ENCODE measurements around the gene MUC5AC.

The MUC5AC gene

DNA sequence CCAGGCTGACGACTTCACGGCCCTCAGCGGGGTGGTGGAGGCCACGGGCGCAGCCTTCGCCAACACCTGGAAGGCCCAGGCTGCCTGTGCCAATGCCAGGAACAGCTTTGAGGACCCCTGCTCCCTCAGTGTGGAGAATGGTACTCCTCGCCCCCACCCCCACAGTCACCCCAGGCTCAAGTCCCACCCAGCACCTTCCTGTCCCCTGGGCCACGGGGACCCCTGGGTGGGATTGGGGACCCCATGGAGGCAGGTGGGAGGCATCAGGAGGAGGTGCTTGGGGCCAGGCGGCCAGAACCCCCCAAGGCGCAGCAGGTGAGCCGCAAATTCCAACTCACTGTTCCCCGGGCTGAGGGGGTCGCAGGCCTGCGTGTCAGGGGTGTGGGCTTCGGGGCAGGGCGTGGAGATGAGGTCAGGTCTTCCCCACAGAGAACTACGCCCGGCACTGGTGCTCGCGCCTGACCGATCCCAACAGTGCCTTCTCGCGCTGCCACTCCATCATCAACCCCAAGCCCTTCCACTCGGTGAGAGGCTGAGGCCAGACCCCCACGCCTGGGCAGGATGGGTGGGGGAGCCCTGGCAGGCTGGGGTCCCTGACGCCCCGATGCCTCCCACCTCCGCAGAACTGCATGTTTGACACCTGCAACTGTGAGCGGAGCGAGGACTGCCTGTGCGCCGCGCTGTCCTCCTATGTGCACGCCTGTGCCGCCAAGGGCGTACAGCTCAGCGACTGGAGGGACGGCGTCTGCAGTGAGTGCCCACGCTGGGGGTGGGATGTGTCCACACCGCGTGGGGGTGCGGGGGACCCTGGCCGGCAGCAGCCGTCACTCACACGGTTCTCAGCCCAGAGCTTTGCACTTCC is 74.5 kb downstream of the MUC5AC start:
- no peak overlapping the region for H3K4me3 ChIP-seq (ENCODE audit: low read depth, low read length)
- DNase-seq (ENCODE audit: low read depth), result no peak
- TF ChIP-seq, protein P1, sequence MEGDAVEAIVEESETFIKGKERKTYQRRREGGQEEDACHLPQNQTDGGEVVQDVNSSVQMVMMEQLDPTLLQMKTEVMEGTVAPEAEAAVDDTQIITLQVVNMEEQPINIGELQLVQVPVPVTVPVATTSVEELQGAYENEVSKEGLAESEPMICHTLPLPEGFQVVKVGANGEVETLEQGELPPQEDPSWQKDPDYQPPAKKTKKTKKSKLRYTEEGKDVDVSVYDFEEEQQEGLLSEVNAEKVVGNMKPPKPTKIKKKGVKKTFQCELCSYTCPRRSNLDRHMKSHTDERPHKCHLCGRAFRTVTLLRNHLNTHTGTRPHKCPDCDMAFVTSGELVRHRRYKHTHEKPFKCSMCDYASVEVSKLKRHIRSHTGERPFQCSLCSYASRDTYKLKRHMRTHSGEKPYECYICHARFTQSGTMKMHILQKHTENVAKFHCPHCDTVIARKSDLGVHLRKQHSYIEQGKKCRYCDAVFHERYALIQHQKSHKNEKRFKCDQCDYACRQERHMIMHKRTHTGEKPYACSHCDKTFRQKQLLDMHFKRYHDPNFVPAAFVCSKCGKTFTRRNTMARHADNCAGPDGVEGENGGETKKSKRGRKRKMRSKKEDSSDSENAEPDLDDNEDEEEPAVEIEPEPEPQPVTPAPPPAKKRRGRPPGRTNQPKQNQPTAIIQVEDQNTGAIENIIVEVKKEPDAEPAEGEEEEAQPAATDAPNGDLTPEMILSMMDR (IDR thresholded peaks at IDR 0.05; ENCODE audit: insufficient read depth, low read depth, low read length, missing control alignments), result no peak

DNA sequence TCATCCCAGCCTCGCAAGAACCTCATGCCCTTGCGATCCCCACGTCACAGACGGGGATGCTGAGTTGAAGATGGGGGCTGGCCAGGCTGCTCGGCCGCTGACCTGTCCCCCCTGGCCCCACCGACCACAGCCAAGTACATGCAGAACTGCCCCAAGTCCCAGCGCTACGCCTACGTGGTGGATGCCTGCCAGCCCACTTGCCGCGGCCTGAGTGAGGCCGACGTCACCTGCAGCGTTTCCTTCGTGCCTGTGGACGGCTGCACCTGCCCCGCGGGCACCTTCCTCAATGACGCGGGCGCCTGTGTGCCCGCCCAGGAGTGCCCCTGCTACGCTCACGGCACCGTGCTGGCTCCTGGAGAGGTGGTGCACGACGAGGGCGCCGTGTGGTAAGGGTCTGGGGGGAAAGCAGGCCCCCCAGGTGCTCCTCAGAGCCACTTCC is 75.1 kb downstream of the MUC5AC start:
- TF ChIP-seq, protein P1 (IDR thresholded peaks at IDR 0.05; ENCODE audit: insufficient read depth, low read depth, low read length, missing control alignments), result no peak
- no peak for DNase-seq (ENCODE audit: low read depth)

DNA sequence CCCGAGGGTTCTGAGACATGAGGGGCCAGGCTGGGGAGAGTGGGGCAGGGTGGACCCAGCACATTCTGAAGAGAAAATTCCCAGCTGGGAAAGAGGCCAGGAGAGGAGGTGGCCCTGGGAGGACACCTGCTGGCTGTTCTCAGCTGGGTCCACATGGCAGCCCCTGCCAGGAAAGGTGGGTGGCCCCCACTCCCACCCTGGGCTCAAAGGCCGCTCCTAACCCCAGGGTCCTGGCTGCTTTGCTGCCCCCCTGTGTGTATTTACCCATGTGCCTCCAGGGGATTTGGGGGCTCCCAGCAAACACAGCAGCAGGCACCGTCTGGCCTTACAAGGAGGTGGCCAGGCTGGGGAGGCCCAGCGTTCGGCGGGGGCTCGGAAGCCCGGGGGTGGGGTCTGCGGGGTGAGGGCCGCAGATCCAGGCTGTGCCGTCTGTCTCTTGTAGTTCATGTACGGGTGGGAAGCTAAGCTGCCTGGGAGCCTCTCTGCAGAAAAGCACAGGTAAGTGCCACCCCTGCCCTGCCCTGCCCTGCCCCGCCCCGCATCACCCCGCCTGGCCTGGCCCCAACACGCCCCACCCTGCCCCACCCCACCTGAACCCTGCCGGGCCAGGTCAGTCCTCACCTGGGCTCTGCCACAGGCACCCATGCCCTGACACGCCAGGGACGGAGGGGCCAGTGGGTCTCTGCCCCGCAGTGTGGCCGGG is 75.7 kb downstream of the MUC5AC start:
- no peak for DNase-seq (ENCODE audit: low read depth)
- H3K4me3 ChIP-seq (ENCODE audit: low read depth, low read length), result no peak overlapping the region
- TF ChIP-seq, protein P1 (IDR thresholded peaks at IDR 0.05; ENCODE audit: insufficient read depth, low read depth, low read length, missing control alignments), result no peak

More for the DNA sequence above, 75.1 kb downstream of the MUC5AC start:
- H3K4me3 ChIP-seq (ENCODE audit: low read depth, low read length), result no peak overlapping the region

DNA sequence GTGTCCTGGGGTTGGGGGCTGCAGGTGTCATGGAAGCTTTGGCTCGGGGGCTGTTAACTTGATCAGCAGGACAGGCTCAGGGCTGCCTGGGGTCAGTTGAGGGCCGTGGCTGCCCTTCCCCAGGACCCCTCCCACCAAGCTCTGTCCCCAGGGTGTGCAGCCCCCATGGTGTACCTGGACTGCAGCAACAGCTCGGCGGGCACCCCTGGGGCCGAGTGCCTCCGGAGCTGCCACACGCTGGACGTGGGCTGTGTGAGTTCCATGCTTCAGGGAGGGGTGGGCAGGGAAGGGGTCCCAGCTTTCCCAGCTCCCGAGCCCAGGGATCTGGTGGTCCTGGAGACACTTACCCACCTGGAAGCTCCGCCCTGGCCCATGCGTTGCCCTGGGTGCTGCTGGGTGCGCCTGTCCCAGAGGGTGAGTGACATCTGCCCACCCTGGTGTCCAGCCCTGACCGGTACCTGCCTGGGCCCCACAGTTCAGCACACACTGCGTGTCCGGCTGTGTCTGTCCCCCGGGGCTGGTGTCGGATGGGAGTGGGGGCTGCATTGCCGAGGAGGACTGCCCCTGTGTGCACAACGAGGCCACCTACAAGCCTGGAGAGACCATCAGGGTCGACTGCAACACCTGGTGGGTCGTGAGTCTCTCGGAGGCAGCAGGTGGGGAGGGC is 76.4 kb downstream of the MUC5AC start:
- TF ChIP-seq, protein P1 (IDR thresholded peaks at IDR 0.05; ENCODE audit: insufficient read depth, low read depth, low read length, missing control alignments), result no peak
- no peak for DNase-seq (ENCODE audit: low read depth)
- no peak overlapping the region for H3K4me3 ChIP-seq (ENCODE audit: low read depth, low read length)

DNA sequence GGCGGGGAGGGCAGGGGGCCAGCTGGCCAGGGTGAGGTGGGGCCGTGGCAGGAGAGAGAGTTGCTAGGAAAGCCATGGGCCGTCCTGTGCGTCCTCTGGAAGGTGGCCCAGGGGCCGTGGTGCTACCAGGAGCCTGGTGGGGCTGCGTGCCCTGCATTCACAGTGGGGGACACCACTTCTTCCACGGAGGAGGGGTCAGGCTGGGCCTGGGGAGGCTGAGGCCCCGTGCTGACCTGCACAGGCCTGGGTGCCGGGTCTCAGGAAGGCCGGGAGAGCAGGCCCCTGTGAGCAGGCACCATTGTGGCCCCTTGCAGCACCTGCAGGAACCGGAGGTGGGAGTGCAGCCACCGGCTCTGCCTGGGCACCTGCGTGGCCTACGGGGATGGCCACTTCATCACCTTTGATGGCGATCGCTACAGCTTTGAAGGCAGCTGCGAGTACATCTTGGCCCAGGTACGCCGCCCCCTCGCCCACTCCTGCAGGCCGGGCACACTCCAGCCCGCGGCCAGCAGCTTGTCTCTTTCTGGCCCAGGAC is 77.1 kb downstream of the MUC5AC start:
- DNase-seq (ENCODE audit: low read depth), result no peak
- TF ChIP-seq, protein P1 (IDR thresholded peaks at IDR 0.05; ENCODE audit: insufficient read depth, low read depth, low read length, missing control alignments), result no peak
- no peak overlapping the region for H3K4me3 ChIP-seq (ENCODE audit: low read depth, low read length)

DNA sequence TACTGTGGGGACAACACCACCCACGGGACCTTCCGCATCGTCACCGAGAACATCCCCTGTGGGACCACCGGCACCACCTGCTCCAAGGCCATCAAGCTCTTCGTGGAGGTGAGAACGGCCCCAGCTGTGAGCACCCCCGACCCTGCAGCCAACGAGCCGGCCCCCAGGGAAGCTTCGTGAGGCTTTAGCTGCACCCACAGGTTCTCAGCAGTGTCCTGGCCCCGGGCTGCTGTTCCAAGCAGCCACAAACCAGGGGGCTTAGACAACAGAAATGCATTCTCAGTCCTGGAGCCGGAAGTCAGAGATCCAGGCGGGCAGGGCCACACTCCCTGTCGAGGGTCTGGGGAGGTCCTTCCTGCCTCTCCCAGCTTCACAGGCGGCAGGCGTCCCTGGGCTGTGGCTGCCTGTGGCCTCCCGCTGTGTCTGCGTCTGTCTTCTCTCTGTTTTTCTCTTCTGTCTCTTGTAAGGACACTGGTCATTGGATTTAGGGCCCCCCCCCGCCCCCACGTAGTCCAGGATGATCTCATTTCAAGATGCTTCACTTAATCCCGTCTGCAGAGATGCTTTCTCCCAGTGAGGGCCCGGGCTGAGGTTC is 77.7 kb downstream of the MUC5AC start:
- H3K4me3 ChIP-seq (ENCODE audit: low read depth, low read length), result no peak overlapping the region
- TF ChIP-seq, protein P1 (IDR thresholded peaks at IDR 0.05; ENCODE audit: insufficient read depth, low read depth, low read length, missing control alignments), result no peak
- no peak for DNase-seq (ENCODE audit: low read depth)

All from GM12865 (cell line).